Upper lobe of right lung (tissue), 1 donor: ENCODE measurements around the gene EDEM3. TPM values are rescaled to one million over a fixed set of nuclear protein-coding genes. Genes with fewer than 3 reads are reported as not detected.

Experiments
- ATAC-seq: fragments of 200-7000 bp; cut with Tn5 transposase; one replicate; pipeline ENCODE4 v1.9.1; 2020; ENCODE audit warnings: mild to moderate bottlenecking, moderate library complexity
- DNase-seq: peaks from one replicate; pipeline ENCODE4 v3.0.0-alpha.2; 2020
- H3K27ac ChIP-seq: fragments of 200-600 bp; one replicate; pipeline ENCODE4 v1.8.0; 2022
- H3K27me3 ChIP-seq: fragments of 200-600 bp; one replicate; pipeline ENCODE4 v1.8.0; 2022; ENCODE audit warnings: mild to moderate bottlenecking
- H3K36me3 ChIP-seq: fragments of 200-600 bp; one replicate; pipeline ENCODE4 v1.8.0; 2022
- H3K4me1 ChIP-seq: fragments of 200-600 bp; one replicate; pipeline ENCODE4 v1.8.0; 2022
- H3K4me3 ChIP-seq: fragments of 200-600 bp; one replicate; pipeline ENCODE4 v1.8.0; 2022; ENCODE audit warnings: mild to moderate bottlenecking
- H3K9me3 ChIP-seq: fragments of 200-600 bp; one replicate; pipeline ENCODE4 v1.8.0; 2022
- intact Hi-C: fragments of 100-400 bp; cut with DNase I; formaldehyde crosslinking; loops from one replicate; pipeline ENCODE4 v1.11.0; 2022
- total RNA-seq: library from RNA; stranded (reverse); fragmentation: NEBNext Ultra II Directional; extraction: Animal tissue kit (Norgen Biotek cat#: 25700); gene quantifications from one replicate; pipeline ENCODE4 v1.2.1, GENCODE V29; 2021
- TF ChIP-seq, protein P1 (sequence below): fragments of 200-600 bp; IDR thresholded peaks from one replicate; pipeline ENCODE4 v1.8.0; 2022; ENCODE audit warnings: antibody characterized with exemption
- donor health status: DM: no; HTN: yes; CAD: no; lungs with severe emphysema.

EDEM3 gene
- total RNA-seq, 1 donor from 2014 or later: 43.6 TPM

DNA sequence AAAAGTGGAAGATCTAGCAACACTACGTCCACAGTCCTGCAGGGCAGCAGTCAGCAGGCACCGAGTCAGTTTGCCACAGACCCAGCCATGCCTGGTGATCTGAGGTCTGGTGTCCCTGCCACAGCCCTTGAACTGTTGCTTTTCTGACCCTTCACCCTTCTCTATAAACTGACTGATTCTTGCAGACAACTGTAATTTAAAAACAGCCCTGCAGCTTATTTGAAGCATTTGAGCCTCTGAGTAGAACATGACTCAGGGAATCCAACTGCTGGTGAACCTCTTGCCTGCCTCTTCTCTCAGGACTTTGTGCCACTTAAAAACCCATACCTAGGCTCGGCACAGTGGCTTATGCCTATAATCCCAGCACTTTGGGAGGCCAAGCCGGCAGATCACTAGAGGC is 107.2 kb downstream of the EDEM3 start:
- Histone ChIP-seq H3K4me1 (peaks cover 4% of the 10 kb centered on the region), H3K9me3 (no peaks in the 10 kb centered on the region), H3K36me3 (no peaks in the 10 kb centered on the region), H3K27ac (no peak overlapping the region), H3K4me3 (no peak overlapping the region), H3K27me3 (no peaks in the 10 kb centered on the region)
- DNase-seq (no peak), ATAC-seq (no peak)
- TF ChIP-seq, protein P1, sequence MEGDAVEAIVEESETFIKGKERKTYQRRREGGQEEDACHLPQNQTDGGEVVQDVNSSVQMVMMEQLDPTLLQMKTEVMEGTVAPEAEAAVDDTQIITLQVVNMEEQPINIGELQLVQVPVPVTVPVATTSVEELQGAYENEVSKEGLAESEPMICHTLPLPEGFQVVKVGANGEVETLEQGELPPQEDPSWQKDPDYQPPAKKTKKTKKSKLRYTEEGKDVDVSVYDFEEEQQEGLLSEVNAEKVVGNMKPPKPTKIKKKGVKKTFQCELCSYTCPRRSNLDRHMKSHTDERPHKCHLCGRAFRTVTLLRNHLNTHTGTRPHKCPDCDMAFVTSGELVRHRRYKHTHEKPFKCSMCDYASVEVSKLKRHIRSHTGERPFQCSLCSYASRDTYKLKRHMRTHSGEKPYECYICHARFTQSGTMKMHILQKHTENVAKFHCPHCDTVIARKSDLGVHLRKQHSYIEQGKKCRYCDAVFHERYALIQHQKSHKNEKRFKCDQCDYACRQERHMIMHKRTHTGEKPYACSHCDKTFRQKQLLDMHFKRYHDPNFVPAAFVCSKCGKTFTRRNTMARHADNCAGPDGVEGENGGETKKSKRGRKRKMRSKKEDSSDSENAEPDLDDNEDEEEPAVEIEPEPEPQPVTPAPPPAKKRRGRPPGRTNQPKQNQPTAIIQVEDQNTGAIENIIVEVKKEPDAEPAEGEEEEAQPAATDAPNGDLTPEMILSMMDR: no peak
- intact Hi-C loops: no loop called here

DNA sequence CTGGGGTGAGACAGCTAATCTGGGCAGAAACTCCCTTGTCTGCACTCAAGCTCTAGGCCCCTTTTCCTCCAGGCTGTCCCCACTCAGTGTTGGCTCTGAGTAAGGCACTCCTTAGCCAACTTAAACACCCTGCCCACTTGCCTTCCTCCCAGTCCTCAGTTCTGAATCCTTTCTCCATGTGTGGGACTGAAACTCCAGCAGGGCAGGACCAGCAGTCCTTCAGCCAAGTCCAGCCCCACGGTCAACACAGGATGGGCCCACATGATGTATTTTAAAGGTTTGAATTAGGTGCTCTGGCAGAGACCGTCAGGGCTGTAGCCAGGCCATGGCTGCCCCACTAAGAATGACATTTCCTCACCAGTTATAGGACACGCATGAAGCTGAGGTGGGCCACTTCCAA is 107.8 kb downstream of the EDEM3 start:
- no peak overlapping the region for H3K4me3 ChIP-seq
- H3K36me3 ChIP-seq: no peaks in the 10 kb centered on the region
- peak; percentile 10 for ATAC-seq
- TF ChIP-seq, protein P1: no peak
- H3K27me3 ChIP-seq: no peaks in the 10 kb centered on the region
- H3K27ac ChIP-seq: no peak overlapping the region
- intact Hi-C loops: no loop called here
- no peaks in the 10 kb centered on the region for H3K9me3 ChIP-seq
- H3K4me1 ChIP-seq: peaks cover 4% of the 10 kb centered on the region
- no peak for DNase-seq

DNA sequence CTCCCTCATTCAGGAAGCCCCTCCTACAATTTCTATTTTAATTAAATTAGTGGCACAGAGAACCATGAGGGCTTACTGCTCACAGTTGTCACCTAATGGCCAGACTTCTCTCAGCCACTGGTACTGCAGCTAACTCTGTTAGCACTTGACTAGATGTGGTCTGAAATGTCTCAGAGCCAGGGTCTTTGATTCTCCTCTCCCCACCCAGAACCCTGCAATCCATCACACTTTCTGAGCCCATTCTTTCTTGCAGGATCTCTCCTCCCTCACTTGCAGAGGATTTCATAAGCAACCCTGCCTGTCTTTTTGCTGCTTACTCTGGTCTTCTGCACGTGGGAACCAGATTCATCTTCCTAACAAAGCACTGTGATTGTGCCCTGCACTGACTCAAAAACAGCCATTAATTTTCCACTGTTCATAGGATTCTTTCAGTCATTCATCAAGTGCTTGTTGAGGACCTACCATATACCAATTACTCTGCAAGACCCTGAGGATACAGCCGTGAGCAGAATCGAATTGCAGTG is 108.4 kb downstream of the EDEM3 start:
- Histone ChIP-seq H3K36me3 (no peaks in the 10 kb centered on the region), H3K9me3 (no peaks in the 10 kb centered on the region), H3K4me1 (peaks cover 4% of the 10 kb centered on the region), H3K27ac (no peak overlapping the region), H3K4me3 (no peak overlapping the region), H3K27me3 (no peaks in the 10 kb centered on the region)
- TF ChIP-seq, protein P1: no peak
- no peak for ATAC-seq
- intact Hi-C loops: no loop called here
- no peak for DNase-seq

DNA sequence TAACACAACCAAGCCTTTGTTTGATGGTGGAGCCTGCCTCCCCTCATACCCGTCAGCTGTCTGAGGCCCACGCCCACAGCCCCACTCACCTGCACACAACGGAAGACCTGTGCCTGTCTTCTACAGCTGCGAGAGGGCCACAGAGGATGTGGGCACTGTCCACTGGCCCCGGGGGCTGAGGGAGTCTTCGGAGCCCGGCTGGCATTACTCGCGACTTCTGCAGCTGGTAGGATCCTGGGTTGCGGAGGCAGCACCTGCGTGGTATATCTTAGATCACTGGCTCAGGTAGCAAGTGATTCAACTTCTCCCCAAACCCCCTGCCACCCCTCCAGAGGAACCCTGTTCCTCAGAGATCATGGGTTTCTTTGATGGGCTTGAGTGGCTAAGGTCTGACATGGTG is 109.9 kb downstream of the EDEM3 start:
- TF ChIP-seq, protein P1: no peak
- Histone ChIP-seq H3K27ac (no peak overlapping the region), H3K4me3 (no peak overlapping the region), H3K9me3 (no peaks in the 10 kb centered on the region), H3K36me3 (no peaks in the 10 kb centered on the region), H3K4me1 (peaks cover 3% of the 10 kb centered on the region), H3K27me3 (no peaks in the 10 kb centered on the region)
- intact Hi-C loops: no loop called here
- no peak for ATAC-seq
- no peak for DNase-seq

DNA sequence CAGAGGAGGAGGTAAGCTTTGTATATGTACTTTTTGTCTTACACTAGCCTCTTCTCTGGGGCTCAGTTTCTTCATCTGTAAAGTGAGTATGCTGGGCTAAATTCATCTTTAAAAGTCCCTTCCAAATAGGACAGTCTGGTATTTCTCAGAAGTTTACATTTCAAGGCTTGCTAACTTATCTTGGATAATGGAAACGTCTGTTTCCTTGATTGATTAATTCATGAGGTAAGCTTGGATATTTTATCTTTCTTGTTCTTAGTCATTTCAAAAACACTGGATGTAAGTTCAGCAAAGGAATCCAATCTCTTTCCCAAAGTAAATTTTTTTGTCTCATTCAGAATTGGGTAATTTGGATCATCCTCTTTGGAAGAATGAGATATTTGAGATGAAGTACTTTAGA is 111.0 kb downstream of the EDEM3 start:
- Histone ChIP-seq H3K27me3 (no peaks in the 10 kb centered on the region), H3K4me1 (no peaks in the 10 kb centered on the region), H3K4me3 (no peak overlapping the region), H3K27ac (no peak overlapping the region), H3K36me3 (no peaks in the 10 kb centered on the region), H3K9me3 (no peaks in the 10 kb centered on the region)
- ATAC-seq (no peak), DNase-seq (no peak)
- intact Hi-C loops: no loop called here
- TF ChIP-seq, protein P1: no peak

DNA sequence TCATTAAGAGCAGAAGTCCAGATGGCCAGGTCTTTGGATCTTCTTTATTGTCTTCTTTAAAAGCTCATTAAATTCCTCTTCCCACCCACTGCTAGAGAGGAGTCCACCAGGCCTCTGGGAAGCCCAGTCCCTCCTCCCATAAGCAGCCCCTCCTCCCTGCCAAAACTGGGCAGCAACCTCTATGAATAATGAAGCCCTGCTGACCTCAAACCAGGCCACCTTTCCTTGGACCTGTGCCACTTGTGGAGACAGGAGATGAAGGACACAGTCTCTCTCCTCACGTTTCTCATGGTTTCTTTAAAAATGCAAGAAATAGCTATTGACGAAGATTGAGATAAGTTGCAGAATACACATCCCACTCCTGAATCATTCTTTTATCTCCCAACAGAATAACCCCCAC is 112.8 kb downstream of the EDEM3 start:
- ATAC-seq (no peak), DNase-seq (no peak)
- Histone ChIP-seq H3K27me3 (no peaks in the 10 kb centered on the region), H3K4me1 (no peaks in the 10 kb centered on the region), H3K9me3 (no peaks in the 10 kb centered on the region), H3K36me3 (no peaks in the 10 kb centered on the region), H3K4me3 (no peak overlapping the region), H3K27ac (no peak overlapping the region)
- intact Hi-C loops: no loop called here
- TF ChIP-seq, protein P1: no peak
